GM10266 (cell line): ENCODE data around the gene PTPA.
A peak's percentile ranks its signal among the peaks of the same experiment; 100 is the strongest.

ENCODE experiments used
- DNase-seq: peaks from one replicate; pipeline ENCODE4 v3.0.0; 2012; ENCODE audit errors: extremely low spot score
- TF ChIP-seq, protein P1 (sequence below): IDR thresholded peaks from 2 replicates; pipeline ENCODE4 v1.5.1; 2012; ENCODE audit warnings: mild to moderate bottlenecking, low read depth; ENCODE audit not compliant: control insufficient read depth, insufficient read depth; ENCODE audit errors: missing control alignments

PTPA gene

GRCh38 chr9:129142138-129142935, 31.1 kb downstream of the PTPA start:
- DNase-seq = no peak
- TF ChIP-seq, protein P1, sequence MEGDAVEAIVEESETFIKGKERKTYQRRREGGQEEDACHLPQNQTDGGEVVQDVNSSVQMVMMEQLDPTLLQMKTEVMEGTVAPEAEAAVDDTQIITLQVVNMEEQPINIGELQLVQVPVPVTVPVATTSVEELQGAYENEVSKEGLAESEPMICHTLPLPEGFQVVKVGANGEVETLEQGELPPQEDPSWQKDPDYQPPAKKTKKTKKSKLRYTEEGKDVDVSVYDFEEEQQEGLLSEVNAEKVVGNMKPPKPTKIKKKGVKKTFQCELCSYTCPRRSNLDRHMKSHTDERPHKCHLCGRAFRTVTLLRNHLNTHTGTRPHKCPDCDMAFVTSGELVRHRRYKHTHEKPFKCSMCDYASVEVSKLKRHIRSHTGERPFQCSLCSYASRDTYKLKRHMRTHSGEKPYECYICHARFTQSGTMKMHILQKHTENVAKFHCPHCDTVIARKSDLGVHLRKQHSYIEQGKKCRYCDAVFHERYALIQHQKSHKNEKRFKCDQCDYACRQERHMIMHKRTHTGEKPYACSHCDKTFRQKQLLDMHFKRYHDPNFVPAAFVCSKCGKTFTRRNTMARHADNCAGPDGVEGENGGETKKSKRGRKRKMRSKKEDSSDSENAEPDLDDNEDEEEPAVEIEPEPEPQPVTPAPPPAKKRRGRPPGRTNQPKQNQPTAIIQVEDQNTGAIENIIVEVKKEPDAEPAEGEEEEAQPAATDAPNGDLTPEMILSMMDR = no peak

GRCh38 chr9:129143031-129143927, 32.1 kb downstream of the PTPA start:
- TF ChIP-seq, protein P1 = peak; percentile 91
- DNase-seq = peak; percentile 79

DNA sequence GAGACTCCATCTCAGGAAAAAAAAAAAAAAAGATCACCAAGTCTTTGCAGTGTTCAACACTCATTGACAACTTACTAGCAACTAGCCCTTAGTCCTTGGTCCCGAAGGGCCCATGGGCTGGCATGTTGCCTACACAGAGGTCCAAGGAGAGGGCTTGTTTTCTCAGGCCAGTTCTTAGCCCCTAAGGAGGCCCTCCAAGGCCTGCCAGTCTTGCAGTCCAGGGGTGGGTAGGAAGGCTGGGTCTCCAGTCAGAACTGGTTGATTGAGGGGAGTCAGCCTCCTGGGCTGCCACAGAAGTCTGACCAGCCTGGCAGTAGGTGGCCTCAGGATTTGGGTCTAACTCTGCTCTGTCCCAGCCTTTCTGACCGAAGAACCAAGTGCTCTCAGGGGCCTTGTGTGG, 34.1 kb downstream of the PTPA start:
- DNase-seq = no peak
- TF ChIP-seq, protein P1 = no peak

GRCh38 chr9:129145841-129146292, 34.7 kb downstream of the PTPA start:
- TF ChIP-seq, protein P1 = no peak
- DNase-seq = no peak

DNA sequence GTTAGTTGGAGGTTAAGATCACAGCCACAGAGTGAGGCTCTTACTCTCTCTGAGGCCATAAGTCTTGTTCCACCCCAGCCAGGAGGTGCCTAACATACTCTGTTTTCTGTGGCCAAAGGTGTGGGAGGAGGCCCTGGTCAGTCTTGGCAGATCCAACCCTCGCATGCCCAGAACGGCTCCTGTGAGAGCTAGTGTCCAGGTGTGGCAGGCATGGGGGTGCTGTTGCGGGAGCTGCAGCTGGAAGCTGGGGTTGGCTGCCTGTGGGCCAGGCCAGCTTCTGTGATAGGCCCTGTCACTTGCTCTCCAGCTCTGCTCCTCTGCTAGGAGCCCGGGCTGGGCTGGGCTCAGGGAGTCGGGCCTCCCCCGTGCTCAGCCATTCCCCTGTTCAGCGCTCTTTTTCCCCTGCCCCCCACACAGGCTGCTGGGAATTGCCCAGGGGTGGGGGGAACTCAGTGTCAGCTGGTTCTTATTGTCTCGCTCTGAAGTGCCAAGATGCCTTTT, 35.3 kb downstream of the PTPA start:
- DNase-seq = no peak
- TF ChIP-seq, protein P1 = no peak

- DNase-seq = peak; percentile 51
- TF ChIP-seq, protein P1 = no peak
Observed at GRCh38 chr9:129148463-129149204, 37.4 kb downstream of the PTPA start.
